ENCODE data around the gene ARHGEF4.

ARHGEF4 gene

DNA sequence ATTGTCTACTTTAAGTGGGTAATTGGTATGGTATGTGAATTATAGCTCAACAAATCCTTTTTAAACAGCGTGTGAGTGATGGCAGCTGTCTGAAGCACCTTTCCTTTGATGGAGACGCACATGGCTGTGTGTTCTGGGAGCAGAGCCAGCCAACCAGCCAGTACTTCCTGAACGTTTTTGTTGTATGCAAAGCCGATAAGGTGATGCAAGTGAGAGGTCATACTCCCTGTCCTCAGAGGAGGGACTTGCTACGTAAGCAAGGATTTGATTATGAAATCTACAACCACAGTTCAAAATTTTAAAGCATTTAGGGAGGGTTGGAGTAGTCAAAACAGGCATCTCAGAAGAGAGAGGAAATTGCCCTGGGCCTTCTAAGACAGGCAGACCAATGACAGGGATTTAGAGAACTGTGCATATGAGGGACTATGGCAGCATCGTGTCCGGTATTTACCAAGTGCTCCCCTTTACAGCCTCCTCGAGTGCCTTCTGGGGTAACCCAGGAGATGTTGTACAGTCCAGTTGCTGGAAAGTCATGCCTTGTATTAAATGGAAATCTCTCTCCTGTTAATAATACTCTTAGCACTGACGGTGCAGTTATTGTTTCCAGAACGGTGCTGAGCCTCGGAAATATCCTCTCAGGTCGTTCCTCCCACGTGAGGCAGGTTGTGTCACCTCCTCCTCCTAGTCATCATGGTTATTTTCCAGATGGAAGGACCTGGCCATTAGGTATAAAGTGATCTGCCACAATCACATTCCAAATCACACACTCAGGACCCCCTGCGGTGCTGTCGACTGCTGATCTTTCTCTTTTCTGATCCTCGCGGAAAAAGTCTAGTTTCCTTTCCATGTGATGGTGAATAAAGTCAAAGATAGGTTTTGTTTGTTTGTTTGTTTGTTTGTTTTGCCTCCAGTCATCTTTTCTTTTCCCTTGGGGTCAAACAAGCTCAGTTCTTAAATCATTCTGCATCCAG, 28.4 kb downstream of the ARHGEF4 start:
- DNase-seq, result peak; percentile 44

DNA sequence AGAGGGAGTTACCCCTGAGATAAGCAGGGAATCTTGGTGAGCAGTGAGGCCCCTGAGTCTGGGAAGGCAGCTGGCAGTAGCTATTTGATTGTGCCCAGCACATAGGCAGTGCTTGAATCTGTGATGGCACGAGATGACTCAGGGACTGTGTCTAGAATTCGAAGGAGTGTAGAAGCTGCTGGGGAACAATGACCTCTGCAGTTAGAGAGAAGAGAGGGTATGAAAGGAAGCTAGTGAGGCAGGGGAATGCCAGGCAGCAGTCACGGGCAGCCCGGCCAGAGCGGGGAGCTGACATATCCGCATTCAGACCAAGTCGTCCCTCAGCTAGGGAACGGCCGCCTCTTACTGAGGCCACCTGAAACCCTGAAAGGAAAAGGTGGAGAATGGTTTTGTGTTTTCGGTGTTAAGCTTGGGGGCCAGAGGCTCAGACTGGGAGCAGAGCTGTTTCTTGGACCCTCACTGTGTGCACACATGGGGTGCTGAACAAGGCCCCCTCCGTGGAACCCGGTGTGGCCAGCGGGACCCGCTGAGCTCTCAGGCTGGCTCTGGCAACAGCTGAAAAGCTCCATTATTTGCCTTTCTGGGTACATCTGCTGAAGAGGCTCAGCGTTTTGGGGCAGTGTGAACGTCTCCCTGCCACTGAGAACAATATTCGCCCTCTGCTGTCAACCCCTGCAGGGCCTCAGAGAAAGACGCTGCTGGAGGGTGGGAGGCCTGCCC, 32.9 kb downstream of the ARHGEF4 start:
- no peak for DNase-seq

DNA sequence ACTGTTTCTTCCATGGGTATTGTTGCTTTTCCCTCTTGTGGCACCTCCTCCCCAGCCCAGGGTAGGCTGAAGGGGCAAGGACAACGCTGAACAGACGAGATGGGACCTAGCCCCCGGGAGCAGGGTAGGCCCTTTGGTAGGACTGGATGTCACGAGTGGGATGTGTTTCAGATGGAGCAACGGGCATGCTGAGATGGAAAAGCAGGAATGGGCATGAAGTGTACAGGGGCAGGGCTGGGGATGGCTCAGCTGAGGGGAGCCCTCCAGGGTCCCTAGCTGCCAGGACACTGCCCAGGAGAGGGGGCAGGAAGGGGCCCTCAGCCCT, 33.4 kb downstream of the ARHGEF4 start:
- no peak for DNase-seq

DNA sequence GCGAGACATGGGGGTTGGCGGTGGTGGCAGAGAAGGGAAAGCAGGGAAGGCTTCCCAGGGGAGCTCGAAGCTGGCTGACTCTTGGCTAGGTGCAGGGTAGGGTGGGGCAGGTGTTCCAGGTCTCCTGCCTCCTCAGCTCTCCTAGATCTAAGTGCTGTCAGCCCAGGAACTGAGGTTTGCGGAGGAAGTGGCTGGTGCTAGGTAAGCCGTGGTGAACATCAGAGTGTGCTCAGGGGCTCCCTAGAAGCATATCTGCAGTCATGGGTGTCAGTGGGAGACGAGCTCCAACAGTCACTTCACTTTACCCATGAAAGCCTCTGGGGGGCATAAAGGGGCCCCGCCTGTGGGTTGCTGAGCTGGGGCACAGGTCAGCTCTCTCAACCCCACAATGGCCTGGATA, 34.1 kb downstream of the ARHGEF4 start:
- DNase-seq, result no peak

DNA sequence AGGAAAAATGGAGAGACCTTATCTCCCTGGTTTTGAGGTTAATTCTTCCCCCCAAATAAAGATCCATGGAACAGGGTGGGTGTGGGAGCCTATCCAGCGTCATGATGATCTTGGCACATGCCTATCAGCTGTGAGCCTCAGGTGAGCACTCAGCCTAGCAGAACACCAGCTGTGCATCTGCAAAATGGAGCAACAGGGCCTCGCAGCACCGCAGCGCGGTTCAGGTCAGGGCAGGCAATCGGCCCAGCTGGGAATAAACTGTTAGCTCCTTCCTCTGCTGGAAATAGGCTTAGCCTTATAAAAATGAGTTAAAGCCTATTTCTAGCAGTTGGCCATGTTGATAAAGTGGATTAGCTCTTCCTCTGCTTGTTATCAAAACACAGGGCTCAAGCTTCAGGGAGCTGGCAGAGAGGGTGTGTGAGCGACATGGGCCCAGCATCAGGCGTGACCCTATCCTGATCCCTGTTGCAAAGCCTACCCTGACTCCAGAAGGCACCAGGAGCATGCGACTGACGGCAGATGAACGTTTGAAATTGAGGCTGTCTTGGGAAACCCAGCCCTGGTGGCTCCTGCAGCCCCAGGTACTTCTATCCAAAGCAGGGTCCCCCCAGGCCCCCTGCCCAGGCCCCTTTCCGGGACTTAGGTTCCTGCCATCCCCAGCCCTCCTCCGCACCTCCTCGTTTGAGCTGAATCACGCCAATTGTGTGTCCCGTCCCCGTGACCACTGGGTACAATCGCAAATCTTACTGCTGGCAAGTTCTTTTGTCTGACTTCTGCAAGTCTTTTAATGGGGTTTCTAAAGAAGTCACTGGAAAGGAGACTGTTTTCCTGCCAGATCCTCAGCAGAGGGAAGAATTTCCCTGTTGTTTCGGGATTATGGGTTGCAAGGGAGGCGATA, 35.4 kb downstream of the ARHGEF4 start:
- no peak for DNase-seq

DNA sequence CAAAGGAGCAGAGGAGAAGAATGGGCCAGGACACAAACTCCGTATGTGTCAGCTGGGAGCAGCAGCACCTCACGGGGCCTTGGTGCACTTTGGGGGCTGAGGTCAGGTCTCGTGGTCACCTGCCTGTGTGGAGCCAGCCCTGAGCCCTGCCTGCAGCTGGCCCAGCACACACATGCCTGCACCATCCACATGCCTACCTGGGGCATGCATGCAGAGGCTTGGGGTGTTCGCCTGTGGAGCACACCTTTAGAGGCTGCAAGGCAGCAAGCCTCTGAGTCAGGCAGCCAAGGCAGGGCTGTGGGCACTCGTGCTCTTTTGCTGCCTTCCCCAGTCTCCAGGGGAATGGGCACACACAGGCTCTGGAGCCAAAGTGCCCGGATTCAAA, 36.0 kb downstream of the ARHGEF4 start:
- DNase-seq, result no peak

DNA sequence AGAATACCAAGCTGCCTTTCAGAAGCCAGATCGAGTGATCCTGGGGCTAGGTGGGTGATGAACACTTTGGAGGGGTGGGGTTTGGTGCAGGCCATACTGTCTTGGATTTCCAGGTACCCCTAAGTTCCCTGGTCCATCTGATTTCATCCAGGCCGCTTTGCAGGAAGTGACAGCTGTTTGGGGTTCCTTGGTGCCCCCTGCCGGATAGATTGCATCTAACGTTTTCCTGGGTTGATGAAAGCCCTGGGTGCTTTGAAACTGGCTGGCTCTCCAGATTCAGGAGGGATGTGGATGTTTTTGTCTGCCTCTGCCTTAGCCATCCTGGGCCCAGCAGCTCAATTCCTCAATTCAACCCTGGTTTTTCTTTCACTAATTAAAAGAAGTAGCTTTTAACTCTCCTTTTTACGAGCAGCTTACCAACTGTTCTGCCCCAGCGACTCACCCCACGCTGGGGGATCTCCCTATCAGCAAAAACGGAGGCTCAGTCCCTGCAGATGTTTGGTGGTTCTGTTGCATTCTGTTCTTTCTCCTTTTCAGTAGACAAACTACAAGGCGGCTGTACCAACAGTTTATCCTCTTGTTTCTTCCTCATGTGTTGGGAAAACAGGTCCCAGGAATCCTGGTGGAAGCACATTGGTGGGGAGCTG, 37.1 kb downstream of the ARHGEF4 start:
- DNase-seq, result peak; percentile 17

DNA sequence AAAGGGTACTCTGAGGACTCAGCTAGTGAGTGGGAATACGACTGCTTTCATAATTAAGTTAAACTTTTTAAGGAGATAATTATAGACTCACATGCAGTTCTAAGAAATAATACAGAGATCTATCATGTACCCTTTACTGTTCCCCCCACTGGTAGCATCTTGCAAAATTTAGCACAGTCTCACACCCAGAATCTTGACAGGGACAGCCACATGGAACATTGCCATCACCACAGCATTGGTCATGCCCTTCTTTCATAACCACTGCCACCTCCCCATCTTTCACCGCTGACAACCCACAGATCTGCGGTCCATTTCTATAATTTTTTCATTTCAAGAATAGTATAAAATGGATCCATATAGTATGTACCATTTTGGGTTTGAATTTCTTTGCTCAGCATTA, 37.8 kb downstream of the ARHGEF4 start:
- no peak for DNase-seq

DNA sequence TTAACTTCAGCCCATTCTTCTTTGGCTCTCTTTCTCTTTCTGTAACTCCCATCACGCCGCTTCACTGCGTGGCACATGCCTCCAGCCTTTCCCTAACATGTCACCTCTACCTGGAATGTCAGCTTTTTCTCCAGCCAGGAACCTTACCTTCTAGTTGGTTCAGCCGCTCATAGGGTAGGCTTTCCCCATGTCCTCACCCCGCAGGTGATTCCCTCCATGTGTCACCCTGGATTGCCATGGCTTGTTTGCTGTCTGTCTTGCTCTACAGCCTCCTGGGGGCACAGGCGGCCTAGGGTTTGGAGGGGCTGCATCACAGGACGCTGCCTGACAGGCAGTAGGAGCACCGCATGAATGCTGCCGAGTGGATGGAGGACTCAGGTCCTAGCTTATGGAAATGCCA, 39.2 kb downstream of the ARHGEF4 start:
- no peak for DNase-seq

DNA sequence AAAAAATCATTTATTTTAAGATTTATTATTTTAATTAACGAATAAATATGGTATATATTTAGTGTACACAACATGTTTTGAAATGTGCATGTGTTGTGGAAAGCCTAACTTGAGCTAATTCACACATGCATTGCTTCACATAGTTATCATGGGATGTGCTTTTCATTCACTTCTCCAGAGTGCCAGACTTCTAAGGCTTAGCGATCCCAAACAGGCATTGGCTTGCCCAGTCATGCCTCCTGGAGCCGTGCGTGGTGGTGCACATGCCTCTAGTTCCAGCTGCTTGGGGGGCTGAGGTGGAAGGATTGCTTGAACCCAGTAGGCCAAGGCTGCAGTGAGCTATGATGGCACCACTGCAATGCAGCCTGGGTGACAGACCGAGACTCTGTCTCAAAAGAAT, 40.5 kb downstream of the ARHGEF4 start:
- no peak for DNase-seq

DNA sequence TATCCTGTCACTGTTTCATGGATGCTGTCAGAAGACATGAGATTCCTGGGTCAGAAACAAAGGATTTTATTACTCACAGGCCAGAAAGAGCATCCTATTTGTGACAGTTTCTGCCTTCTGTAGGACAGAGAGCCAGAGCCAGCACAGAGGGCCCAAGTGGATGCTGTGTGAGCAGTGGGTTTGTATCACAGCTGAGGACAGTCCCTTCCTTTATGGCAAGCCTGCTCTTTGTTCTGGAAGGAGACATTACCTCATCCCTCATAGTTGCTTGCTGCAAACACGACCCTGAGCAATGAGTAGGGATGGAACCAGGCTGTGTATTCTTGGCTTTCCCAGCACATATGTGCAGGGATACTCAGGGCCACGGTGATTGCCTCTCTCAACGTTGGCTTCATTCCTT, 41.6 kb downstream of the ARHGEF4 start:
- no peak for DNase-seq

DNA sequence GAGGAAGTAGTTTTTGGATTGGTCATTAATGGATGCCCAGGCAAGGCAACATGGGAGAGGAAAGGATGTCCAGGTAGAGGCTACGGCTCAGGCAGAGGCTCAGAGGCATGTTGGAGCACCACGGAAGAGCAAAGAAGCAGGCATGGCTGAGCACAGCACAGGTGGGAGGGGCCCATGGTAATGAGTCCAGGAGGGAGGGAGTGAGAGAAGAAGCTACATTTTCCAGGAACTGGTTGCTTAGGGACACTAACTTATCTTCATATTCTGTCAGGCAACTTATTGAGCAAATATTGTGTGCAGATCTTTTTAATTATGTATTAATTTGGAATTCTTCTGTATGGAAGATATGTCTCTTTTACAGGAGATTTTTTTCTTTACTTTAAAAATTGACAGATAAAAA, 42.2 kb downstream of the ARHGEF4 start:
- no peak for DNase-seq

DNA sequence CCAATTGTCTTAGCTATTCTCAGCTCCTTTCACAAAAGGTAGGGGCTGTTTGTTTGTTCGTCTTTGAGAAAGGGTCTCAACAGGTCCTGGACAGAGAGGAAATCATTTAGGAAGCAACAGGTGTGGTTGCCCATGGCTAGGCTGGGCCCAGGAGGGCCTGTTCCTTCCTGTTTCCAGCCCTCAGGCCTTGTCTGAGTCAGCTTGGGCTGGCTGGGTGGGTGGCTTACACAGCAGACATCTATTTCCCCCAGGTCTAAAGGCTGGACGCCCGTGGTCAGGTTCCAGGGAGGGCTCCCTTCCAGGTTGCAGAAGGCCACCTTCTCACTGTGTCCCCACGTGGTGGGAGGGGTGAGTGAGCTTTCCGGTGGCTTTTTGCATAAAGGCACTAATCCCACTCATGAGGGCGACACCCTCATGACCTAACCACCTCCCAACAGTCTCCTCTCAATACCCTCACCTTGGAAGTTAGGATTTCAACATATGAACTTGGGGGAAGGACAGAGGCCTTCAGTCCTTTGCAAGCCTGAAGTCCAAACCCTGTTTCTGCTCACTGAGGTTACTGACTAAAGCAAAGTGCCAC, 45.5 kb downstream of the ARHGEF4 start:
- no peak for DNase-seq

DNA sequence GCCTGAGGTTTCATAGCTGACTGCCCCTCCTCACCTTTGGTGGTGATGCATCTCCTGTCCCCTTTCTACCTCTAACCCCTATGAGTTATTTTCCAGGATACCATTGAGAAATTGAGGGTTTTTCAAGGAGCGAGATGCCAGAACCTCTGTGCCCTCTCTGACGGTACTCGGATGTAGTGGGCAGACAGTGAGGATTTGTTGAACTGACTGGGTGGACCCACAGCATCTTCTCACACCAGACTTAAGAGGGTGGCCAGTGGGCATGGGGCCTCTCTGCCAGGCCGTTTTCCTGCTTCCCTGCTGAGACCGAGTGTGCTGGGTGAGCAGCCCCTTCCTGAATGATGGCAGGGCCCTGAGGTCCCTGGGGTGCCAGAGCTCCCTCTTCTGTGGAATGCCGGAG, 46.3 kb downstream of the ARHGEF4 start:
- no peak for DNase-seq

DNA sequence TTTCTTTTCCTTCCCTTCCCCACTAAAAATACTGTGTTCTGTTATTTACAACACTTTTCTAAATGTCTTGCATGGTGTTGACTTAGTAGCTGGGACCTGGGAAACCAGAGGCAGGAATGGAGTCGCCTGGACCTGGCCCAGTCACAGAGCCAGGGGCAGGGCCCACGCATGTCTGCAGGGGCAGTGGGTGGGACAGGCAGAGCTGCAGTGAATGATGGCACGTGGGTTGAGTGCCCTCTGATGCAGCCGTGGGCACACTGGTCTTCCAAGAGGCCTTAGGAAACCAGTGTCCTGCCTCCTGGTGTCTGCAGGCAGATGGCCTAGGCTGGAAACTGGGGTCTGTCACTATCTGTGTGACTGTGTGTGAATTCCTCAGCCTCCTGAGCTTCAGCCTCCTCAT, 46.8 kb downstream of the ARHGEF4 start:
- DNase-seq, result no peak

DNA sequence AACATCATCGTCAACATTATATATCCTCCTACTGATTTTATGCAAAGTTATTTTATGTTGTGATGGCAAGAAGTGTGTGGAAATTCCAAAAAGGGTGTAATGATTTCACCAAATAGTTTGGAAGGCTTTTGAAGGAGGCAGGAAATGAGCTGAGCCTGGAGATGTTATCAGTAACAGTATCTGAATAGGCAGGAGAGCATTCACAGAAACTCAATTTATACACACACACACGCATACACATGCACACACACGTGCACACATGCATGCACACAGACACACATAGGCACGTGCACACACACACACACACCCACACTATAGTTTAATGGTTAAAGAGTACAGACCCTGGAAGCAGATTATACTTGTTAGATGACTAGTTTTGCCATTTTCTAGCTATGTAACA, 47.3 kb downstream of the ARHGEF4 start:
- no peak for DNase-seq

DNA sequence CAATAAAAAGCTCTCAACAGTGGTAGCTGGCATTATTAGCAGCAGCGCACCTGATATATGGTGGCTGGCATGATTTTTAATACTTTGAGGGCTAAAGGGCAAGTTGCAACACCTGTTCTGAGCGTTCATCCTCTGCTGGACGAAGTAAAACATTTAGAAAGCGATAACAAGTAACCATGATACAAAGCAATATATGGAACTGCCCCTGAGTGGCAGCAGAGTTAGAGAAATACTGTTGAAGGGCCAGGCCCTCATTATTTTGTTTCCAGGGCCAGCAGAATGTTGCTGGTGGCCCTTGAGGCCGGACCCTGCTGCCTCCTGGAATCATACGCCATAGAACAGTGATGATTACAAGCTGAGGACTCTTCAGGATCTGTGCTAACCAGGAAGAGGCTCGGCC, 47.8 kb downstream of the ARHGEF4 start:
- DNase-seq, result no peak

DNA sequence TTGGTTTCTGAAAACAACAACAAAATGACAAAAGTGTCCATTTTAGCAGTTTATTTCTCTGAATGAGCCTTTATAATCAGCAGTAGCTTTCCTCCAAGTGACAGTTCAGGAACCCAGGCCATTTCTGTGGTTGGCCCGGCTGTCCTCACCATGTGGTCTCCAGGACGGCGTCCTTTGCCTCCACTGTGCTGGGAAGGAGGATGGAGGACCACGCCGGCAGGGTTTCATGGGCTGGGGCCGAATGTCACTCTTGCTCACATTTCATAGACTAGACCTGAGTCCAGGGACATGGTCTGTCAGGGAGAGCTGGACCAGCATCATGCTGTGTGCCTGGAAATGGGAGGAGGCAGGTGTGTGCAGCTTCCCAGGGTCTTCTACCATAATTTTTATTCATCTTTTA, 50.9 kb downstream of the ARHGEF4 start:
- no peak for DNase-seq

DNA sequence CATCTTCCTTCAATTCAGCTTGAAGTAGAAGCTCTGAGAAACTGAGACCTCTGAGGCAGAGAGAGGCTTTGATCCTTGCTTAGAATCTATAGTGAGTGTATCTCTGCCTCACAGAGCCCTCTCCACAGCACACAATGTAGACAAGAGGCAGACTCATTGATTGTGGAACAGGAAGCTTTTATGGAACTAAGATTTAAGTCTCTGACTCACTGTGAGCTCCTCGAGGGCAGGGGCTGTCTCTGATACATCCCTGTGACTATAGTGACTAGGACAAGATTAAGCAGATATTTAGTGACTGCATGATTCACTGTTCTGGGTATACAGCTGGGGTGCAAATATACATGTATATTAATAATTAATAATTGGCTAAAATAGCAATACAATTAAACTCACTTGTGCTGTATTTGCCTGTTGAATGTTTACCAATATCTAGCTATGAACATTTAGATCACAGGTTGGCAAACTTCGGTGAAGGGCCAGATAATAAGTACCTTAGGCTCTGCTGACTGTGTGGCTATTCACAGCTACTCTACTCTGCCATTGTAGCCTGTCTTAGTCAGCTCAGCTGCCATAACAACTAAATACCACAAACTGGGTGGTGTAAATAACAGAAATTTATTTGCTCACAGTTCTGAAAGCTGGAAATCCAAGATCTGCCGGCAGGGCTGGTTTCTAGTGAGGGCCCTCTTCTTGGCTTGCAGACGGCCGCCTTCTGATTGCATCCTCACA, 54.4 kb downstream of the ARHGEF4 start:
- no peak for DNase-seq

DNA sequence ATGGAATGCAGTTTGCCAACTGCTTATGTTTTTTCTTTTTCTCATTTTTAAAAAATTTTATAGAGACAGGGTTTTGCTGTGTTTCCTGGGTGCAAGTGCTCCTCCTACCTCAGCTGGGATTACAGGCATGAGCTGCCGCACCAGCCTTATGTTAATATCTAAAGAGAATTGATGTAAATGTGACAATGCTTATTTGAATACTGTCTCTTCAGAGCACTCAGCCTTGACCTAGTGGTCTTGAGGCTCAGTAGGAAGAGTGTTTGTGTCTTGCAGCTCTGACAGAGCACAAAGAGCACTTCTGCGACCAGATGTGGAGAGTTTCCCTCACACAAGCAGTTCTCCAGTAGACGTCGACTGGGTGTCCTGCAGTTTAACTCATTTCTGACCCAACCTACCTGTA, 55.3 kb downstream of the ARHGEF4 start:
- DNase-seq, result no peak

Data from SHP77 treated with DMSO at 0.1 percent for 48 hours (cell line).